Measurements from ENCODE around the gene SFMBT2.

GRCh38 chr10:7181420-7181819 lies 229.4 kb downstream of the SFMBT2 start:
- TF ChIP-seq ZNF274 (IDR thresholded peaks at IDR 0.05; ENCODE audit: low read depth, low read length) (no peak), YY1 (IDR thresholded peaks at IDR 0.05; ENCODE audit: insufficient read depth, insufficient read length) (no peak), SUZ12 (IDR thresholded peaks at IDR 0.05; ENCODE audit: extremely low read depth, insufficient read depth, insufficient read length) (no peak)

All from NT2/D1 (cell line).